Measurements from ENCODE around the gene FNIP2. TPM values are rescaled to one million over a fixed set of nuclear protein-coding genes. Genes with fewer than 3 reads are reported as not detected.
"Not testable (repeated sequence)": the region's sequence is repeated elsewhere in the genome, so short reads cannot be mapped to it uniquely, and the experiment has no call there.

FNIP2 gene
- total RNA-seq, 6 experiments from 2014 or later, result 14.1 to 22.2 (median 18.2) TPM

DNA sequence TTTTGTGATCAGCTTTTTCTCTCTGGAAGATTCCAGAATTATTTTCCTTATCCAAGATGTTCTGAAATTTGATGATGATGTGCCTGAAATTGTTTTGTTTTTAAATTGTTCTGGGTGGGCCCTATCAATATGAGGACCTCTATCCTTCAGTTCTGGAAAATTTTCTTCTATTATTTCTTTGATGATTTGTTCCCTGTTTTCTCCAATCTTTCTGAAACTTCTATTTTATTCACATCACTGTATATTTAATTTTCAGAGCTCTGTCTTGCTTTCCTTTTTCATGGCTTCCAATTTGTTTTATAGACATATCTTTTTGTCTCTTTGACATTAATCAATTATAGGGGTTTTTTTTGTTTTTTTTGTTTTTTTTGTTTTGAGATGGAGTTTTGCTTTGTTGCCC, 12.2 kb upstream of the FNIP2 start:
- TF ChIP-seq, protein P1, sequence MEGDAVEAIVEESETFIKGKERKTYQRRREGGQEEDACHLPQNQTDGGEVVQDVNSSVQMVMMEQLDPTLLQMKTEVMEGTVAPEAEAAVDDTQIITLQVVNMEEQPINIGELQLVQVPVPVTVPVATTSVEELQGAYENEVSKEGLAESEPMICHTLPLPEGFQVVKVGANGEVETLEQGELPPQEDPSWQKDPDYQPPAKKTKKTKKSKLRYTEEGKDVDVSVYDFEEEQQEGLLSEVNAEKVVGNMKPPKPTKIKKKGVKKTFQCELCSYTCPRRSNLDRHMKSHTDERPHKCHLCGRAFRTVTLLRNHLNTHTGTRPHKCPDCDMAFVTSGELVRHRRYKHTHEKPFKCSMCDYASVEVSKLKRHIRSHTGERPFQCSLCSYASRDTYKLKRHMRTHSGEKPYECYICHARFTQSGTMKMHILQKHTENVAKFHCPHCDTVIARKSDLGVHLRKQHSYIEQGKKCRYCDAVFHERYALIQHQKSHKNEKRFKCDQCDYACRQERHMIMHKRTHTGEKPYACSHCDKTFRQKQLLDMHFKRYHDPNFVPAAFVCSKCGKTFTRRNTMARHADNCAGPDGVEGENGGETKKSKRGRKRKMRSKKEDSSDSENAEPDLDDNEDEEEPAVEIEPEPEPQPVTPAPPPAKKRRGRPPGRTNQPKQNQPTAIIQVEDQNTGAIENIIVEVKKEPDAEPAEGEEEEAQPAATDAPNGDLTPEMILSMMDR (IDR thresholded peaks at IDR 0.05), result no peak
- H3K27ac Mint-ChIP-seq, result no peak overlapping the region
- peaks cover 54% of the 10 kb centered on the region for H3K4me1 Mint-ChIP-seq (ENCODE audit: low read depth)
- DNase-seq, result no peak
- no peaks in the 10 kb centered on the region; the same call in 1 of the 2 replicates for H3K27me3 Mint-ChIP-seq (ENCODE audit: insufficient read depth)
- peaks cover 14% of the 10 kb centered on the region for H3K36me3 Mint-ChIP-seq (ENCODE audit: low read depth)
- no peaks in the 10 kb centered on the region; the same call in 1 of the 2 replicates for H3K9me3 Mint-ChIP-seq
- no peak overlapping the region for H3K4me3 Mint-ChIP-seq

DNA sequence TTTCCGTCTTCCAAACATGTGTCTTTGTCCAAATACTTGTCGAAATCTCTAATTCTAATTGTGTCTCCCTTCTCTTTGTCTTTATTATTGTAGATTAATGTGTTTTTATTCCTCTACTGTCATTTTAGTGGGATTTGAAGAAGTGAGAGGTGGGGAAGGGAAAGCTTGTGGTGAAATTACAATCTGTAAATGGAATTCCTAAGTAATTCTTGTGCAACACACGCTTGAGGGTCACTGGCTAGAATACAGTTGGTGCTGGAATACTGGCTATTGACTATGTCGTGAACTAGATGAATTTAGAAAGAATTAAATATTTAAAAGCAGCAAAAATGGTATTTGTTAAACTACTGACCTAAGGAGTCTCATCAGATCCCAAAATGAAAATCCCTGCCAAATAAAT, 10.7 kb upstream of the FNIP2 start:
- H3K9me3 Mint-ChIP-seq, result no peaks in the 10 kb centered on the region; the same call in 1 of the 2 replicates
- no peak overlapping the region for H3K27ac Mint-ChIP-seq
- H3K4me3 Mint-ChIP-seq, result no peak overlapping the region
- peaks cover 14% of the 10 kb centered on the region for H3K36me3 Mint-ChIP-seq (ENCODE audit: low read depth)
- TF ChIP-seq, protein P1 (IDR thresholded peaks at IDR 0.05), result no peak
- H3K27me3 Mint-ChIP-seq (ENCODE audit: insufficient read depth), result no peaks in the 10 kb centered on the region; the same call in none of the 2 replicates
- no peak for DNase-seq
- H3K4me1 Mint-ChIP-seq (ENCODE audit: low read depth), result peaks cover 55% of the 10 kb centered on the region

DNA sequence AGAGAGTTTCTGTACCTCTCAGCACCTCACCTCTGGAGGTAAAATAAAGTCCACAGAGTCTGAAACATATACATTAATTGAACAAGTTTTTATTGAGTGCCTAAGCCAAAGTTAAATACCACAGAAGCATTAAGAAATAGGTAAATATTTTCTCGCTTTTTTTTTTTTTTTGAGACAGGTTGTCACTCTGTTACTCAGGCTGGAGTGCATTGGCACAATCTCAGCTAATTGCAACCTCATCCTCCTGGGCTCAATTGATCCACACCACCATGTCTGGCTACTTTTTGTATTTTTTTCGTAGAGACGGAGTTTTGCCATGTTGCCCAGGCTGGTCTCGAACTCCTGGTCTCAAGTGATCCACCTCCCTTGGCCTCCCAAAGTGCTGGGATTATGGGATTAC, 10.1 kb upstream of the FNIP2 start:
- H3K27ac Mint-ChIP-seq, result no peak overlapping the region
- no peak overlapping the region for H3K4me3 Mint-ChIP-seq
- no peaks in the 10 kb centered on the region; the same call in none of the 2 replicates for H3K27me3 Mint-ChIP-seq (ENCODE audit: insufficient read depth)
- no peaks in the 10 kb centered on the region; the same call in 1 of the 2 replicates for H3K9me3 Mint-ChIP-seq
- no peak for DNase-seq
- H3K4me1 Mint-ChIP-seq (ENCODE audit: low read depth), result peaks cover 54% of the 10 kb centered on the region
- peaks cover 14% of the 10 kb centered on the region for H3K36me3 Mint-ChIP-seq (ENCODE audit: low read depth)
- TF ChIP-seq, protein P1 (IDR thresholded peaks at IDR 0.05), result no peak

DNA sequence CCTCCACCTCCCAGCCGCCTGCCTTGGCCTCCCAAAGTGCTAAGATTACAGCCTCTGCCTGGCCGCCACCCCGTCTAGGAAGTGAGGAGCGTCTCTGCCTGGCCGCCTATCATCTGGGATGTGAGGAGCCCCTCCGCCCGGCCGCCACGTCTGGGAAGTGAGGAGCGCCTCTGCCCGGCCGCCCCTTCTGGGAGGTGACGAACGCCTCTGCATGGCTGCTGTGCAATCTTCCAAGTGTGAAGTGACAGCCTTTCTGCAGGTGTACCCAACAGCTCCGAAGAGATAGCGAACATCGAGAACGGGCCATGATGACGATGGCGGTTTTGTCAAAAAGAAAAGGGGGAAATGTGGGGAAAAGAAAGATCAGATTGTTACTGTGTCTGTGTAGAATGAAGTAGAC, 9.3 kb upstream of the FNIP2 start:
- not testable (repeated sequence) for H3K27ac Mint-ChIP-seq; H3K27me3 Mint-ChIP-seq (ENCODE audit: insufficient read depth); DNase-seq; H3K4me3 Mint-ChIP-seq; H3K9me3 Mint-ChIP-seq
- Mint-ChIP-seq H3K4me1 (ENCODE audit: low read depth) (peaks cover 45% of the 10 kb centered on the region), H3K36me3 (ENCODE audit: low read depth) (peaks cover 14% of the 10 kb centered on the region)

DNA sequence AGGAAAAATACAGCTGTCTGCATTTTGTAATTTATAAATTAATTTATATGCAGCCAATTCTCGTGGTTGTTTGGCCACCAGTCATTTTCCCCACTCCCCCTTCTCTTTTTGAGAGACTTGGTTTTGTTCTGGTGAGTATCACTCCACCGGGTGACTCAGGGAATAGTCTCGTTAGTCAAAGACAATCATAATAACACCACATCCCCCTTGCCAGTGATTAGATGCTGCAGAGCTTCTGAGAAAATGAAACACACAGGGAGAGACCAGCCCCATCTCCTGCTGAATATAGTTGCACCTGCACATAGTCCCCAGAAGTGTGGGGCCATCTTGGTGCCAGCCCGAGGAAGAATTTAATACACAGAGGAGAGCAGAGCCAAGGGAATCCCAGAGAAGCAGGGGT, 8.0 kb upstream of the FNIP2 start:
- Mint-ChIP-seq H3K36me3 (ENCODE audit: low read depth) (peaks cover 14% of the 10 kb centered on the region), H3K9me3 (no peaks in the 10 kb centered on the region; the same call in 1 of the 2 replicates), H3K27me3 (ENCODE audit: insufficient read depth) (no peaks in the 10 kb centered on the region; the same call in none of the 2 replicates), H3K27ac (peak overlapping the region; percentile 36; the same call in 1 of the 2 replicates), H3K4me1 (ENCODE audit: low read depth) (peaks cover 35% of the 10 kb centered on the region), H3K4me3 (peak overlapping the region; percentile 47; the same call in 1 of the 2 replicates)
- TF ChIP-seq, protein P1 (IDR thresholded peaks at IDR 0.05), result no peak
- peak; percentile 22 for DNase-seq

DNA sequence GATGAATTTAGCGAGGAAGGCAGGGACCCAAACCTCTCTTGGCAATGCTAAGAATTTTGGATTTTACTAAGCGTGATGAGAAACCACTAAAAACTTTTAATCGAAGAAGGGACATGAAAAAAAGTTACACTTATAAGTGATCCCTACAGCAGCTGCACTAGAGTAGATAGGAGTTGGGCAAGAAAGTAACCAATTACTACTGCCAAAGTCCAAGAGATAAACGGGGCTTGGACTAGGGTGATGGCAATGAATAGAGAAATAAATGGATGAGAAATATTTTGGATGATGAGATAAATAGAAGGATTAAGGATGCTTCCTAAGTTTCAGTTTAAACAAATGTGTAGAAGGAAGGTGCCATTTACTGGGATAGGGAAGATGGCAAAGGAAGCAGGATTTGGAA, 6.3 kb upstream of the FNIP2 start:
- Mint-ChIP-seq H3K4me1 (ENCODE audit: low read depth) (peaks cover 27% of the 10 kb centered on the region), H3K9me3 (no peaks in the 10 kb centered on the region; the same call in 1 of the 2 replicates), H3K27ac (no peak overlapping the region), H3K36me3 (ENCODE audit: low read depth) (peaks cover 6% of the 10 kb centered on the region; the same call in 1 of the 2 replicates), H3K27me3 (ENCODE audit: insufficient read depth) (no peaks in the 10 kb centered on the region; the same call in none of the 2 replicates), H3K4me3 (no peak overlapping the region)
- TF ChIP-seq, protein P1 (IDR thresholded peaks at IDR 0.05), result no peak
- no peak for DNase-seq
